ENCODE data around the gene FUS.

The FUS gene

DNA sequence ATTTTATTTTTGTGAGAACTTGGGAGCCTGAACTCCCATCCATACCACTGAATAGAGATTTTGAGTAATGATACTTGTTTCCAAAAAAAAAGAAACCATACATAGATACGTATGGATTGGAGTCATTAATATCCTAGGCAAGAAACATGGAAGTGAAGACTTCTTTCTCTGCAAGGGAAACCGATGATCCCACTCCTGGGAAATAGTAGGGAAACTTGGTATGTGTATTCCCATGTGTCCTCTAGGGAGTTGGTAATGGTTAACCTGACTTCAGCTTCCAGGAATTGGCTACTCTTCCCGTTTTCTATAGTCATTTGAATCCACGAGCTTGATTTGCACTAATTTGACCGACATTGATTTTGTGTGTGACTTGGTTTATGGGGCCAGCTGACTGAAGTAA, 5.4 kb downstream of the FUS start:
- no peaks in the 10 kb centered on the region for H3K9me3 Mint-ChIP-seq
- H3K4me1 Mint-ChIP-seq (ENCODE audit: low read depth in 2 of 2) = peaks cover 76 to 89% of the 10 kb centered on the region in 2 donors
- DNase-seq (no peak), ATAC-seq (replicated peaks) (no peak)
- peaks cover 100% of the 10 kb centered on the region for H3K36me3 Mint-ChIP-seq (ENCODE audit: insufficient read depth)
- H3K27ac Mint-ChIP-seq = peak overlapping the region; percentile 86 to 99
- no peaks in the 10 kb centered on the region for H3K27me3 Mint-ChIP-seq
- peak overlapping the region; percentile 65 to 99 for H3K4me3 Mint-ChIP-seq

DNA sequence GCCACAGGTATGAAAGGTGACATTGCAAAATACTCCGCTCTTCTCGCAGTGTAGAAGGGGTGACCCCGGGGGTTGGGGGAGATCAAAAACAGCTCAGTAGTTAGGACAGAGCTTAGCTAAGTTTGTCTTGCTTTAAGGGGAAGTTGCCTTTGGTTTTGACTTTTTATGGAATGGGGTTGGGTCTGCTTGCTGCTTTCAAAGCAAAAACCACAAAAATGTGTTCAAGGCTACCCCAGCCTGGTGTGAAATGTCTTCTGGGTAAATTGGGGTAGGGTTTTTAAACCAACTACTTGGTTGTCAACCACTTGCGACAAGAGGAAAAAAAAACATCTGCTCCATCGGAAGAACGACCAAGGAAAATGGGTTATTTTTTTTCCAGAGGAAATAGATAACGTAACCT, 6.2 kb downstream of the FUS start:
- no peak for DNase-seq
- peaks cover 100% of the 10 kb centered on the region for H3K36me3 Mint-ChIP-seq (ENCODE audit: insufficient read depth)

DNA sequence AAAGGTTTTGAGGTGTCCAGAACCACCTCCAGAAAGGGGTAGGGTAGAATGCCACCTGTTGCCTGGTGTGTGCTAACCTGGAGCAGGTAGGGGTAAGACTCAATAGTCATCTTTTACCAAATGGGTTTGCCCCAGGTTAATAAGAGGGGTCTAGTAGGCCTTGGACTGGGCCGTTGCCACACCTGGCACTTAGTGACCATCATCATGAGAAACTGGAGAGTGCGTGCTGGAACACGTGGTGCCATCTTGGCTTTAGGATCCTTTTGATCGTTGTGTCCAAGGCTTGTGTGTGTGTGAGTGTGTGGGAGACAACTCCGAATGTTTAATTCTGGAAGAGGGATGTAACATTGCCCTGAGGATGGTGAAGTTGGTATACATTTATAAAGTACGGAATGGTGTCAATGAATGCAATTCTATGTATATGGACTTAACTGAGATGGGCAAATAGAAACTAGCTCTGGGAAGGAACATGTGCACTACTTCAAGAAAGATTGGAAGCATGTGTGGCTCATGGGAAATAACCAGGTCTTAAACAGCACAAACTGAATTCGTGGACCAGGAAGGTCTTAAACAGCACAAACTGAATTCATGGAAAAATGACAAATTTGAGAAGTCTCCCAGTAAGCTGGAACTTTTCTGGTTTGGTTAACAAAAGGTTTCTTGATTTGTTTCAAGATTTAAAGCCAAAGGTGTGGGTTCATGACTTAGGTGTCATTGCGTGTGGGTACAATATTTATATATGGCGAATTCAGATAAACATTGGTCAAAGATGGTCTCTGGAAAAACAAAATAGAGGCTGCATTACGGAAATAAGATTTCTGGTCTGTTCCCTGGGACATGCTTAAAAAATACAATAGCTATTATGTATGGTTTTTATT, 7.2 kb downstream of the FUS start:
- Mint-ChIP-seq H3K4me1 (ENCODE audit: low read depth in 2 of 2) (peaks cover 75 to 95% of the 10 kb centered on the region in 2 donors), H3K27ac (peak overlapping the region; percentile 86 to 88), H3K27me3 (no peaks in the 10 kb centered on the region), H3K9me3 (no peaks in the 10 kb centered on the region), H3K4me3 (peak overlapping the region; percentile 65), H3K36me3 (ENCODE audit: insufficient read depth) (peaks cover 100% of the 10 kb centered on the region)
- no peak for DNase-seq
- ATAC-seq (replicated peaks) = no peak

More for the DNA sequence above, 6.2 kb downstream of the FUS start:
- Mint-ChIP-seq H3K9me3 (no peaks in the 10 kb centered on the region), H3K4me1 (ENCODE audit: low read depth in 2 of 2) (peaks cover 78 to 95% of the 10 kb centered on the region in 2 donors), H3K27ac (peak overlapping the region; percentile 86 to 88), H3K27me3 (no peaks in the 10 kb centered on the region), H3K4me3 (peak overlapping the region; percentile 65)
- no peak for ATAC-seq (replicated peaks)

DNA sequence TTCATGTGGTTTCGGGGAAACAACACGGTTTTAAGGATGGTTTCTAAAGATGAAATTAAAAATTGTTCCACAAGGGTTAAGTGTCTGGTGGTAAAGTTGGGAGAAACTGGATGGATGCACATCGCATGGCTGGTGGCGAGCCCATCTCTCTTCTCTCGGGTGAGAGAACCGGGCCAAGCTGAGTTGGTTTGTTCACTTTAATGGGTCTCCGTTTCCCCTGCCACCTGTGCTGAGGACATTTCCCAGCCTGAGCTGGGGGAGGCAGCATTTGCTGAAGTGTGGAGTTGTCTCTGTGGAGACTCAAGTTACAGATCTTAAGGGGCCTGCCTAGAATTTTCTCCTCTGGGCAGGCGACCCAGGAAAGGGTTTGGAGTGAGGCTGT, 7.9 kb downstream of the FUS start:
- Mint-ChIP-seq H3K27me3 (no peaks in the 10 kb centered on the region), H3K4me1 (ENCODE audit: low read depth in 2 of 2) (peaks cover 68 to 89% of the 10 kb centered on the region in 2 donors), H3K9me3 (no peaks in the 10 kb centered on the region), H3K27ac (peak overlapping the region; percentile 86 to 88), H3K4me3 (peak overlapping the region; percentile 34 to 65), H3K36me3 (ENCODE audit: insufficient read depth) (peaks cover 100% of the 10 kb centered on the region)
- ATAC-seq (replicated peaks) = no peak
- DNase-seq = no peak

DNA sequence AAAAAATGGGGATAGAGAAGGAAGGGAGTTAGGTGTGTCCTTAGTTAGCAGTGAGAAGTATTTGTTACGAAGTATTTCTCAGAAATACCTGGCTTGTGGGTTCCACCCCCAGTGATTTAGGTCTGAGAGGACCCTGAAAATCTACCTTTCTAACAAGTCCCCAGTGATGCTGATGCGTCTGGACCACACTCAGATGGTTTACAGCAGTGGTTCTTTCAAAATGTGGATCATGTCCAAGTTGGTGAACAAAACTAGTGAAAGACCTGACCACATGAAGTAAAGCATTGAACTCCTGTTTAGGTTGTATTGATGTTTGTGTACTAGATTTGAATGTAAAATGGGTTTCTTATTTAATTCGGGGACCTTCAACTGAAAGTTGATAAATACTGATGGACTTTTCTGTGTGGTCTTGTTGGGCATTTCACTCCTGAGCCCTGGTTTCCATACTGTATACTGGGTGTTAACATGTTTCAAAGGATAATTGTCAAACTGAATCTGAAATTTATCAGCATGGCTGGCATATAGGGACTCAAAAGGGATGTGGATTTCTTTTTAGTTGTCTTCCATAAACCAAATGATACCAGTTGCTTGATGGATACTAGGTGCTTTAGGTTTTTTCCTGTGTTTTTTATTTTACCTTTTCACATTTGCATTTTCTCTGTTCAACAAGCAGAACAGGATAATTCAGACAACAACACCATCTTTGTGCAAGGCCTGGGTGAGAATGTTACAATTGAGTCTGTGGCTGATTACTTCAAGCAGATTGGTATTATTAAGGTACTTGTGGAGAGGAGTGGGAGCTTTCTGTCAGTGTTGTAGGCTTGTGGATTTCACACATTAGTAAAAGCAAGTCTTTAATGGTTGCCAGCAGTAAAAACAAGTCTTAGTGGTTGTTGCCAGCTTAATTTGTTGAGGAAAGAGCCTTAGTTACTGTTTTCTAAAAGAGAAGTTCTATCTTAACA, 8.8 kb downstream of the FUS start:
- DNase-seq (no peak), ATAC-seq (replicated peaks) (peak; percentile 56)
- peak overlapping the region; percentile 83 to 86 for H3K27ac Mint-ChIP-seq
- H3K27me3 Mint-ChIP-seq = no peaks in the 10 kb centered on the region
- no peaks in the 10 kb centered on the region for H3K9me3 Mint-ChIP-seq
- peak overlapping the region; percentile 53 to 65 for H3K4me3 Mint-ChIP-seq
- peaks cover 100% of the 10 kb centered on the region for H3K36me3 Mint-ChIP-seq (ENCODE audit: insufficient read depth)
- peaks cover 63 to 84% of the 10 kb centered on the region in 2 donors for H3K4me1 Mint-ChIP-seq (ENCODE audit: low read depth in 2 of 2)

DNA sequence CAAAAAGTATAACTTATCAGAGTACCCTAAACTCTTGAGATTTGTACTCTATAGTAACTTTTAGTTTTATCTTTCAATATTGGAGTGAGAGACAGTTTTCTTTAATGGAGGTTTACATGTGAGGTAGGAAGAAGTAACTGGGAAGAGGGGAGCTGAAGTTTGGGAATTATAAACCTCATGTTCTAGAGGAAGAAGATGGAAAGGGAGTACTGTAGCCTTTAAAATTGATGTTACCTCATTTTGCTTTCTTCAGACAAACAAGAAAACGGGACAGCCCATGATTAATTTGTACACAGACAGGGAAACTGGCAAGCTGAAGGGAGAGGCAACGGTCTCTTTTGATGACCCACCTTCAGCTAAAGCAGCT, 9.5 kb downstream of the FUS start:
- Mint-ChIP-seq H3K27me3 (no peaks in the 10 kb centered on the region), H3K27ac (peak overlapping the region; percentile 83 to 86), H3K4me1 (ENCODE audit: low read depth in 2 of 2) (peaks cover 61 to 79% of the 10 kb centered on the region in 2 donors), H3K9me3 (no peaks in the 10 kb centered on the region), H3K36me3 (ENCODE audit: insufficient read depth) (peaks cover 100% of the 10 kb centered on the region), H3K4me3 (peak overlapping the region; percentile 53 to 65)
- ATAC-seq (replicated peaks) = no peak
- no peak for DNase-seq

DNA sequence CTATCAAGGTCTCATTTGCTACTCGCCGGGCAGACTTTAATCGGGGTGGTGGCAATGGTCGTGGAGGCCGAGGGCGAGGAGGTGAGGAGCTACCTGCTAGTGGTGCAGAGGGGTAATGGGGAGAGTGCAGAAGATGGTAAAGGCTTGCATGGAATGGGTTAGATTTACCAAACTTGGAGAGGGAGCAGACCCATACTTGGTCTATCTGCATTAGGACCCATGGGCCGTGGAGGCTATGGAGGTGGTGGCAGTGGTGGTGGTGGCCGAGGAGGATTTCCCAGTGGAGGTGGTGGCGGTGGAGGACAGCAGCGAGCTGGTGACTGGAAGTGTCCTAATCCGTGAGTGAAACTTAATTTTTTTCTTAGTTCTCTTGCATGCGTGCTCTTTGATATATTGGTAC, 10.1 kb downstream of the FUS start:
- ATAC-seq (replicated peaks) = no peak
- Mint-ChIP-seq H3K27me3 (no peaks in the 10 kb centered on the region), H3K36me3 (ENCODE audit: insufficient read depth) (peaks cover 100% of the 10 kb centered on the region), H3K27ac (peak overlapping the region; percentile 83 to 86), H3K4me3 (peak overlapping the region; percentile 45 to 53), H3K4me1 (ENCODE audit: low read depth in 2 of 2) (peaks cover 56 to 74% of the 10 kb centered on the region in 2 donors), H3K9me3 (no peaks in the 10 kb centered on the region)
- DNase-seq = no peak

DNA sequence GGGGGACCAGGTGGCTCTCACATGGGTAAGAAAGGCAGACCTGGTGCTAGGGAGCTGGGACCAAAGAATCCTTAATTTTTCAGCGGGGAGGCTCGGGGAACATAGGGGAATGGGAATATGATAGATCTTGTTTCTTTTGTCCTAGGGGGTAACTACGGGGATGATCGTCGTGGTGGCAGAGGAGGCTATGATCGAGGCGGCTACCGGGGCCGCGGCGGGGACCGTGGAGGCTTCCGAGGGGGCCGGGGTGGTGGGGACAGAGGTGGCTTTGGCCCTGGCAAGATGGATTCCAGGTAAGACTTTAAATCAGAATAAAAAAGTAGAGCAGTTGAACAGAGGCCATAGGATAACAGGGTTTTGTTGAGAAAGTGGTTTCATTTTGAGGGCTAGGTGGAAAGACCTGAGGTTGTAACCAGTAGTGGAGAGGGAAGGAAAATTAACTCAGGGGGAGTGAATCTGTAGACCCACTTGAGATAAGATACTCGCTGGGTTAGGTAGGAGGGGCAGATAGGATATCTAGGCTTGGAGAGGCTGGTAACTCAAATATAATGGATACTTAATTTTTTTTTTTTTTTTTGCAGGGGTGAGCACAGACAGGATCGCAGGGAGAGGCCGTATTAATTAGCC, 11.0 kb downstream of the FUS start:
- Mint-ChIP-seq H3K9me3 (no peaks in the 10 kb centered on the region), H3K4me1 (ENCODE audit: low read depth in 2 of 2) (peaks cover 49 to 65% of the 10 kb centered on the region in 2 donors), H3K4me3 (peak overlapping the region in 1 of 2 donors; percentile 53), H3K27me3 (no peaks in the 10 kb centered on the region), H3K36me3 (ENCODE audit: insufficient read depth) (peaks cover 100% of the 10 kb centered on the region), H3K27ac (peak overlapping the region; percentile 83 to 86)
- ATAC-seq (replicated peaks) = no peak
- DNase-seq = no peak

DNA sequence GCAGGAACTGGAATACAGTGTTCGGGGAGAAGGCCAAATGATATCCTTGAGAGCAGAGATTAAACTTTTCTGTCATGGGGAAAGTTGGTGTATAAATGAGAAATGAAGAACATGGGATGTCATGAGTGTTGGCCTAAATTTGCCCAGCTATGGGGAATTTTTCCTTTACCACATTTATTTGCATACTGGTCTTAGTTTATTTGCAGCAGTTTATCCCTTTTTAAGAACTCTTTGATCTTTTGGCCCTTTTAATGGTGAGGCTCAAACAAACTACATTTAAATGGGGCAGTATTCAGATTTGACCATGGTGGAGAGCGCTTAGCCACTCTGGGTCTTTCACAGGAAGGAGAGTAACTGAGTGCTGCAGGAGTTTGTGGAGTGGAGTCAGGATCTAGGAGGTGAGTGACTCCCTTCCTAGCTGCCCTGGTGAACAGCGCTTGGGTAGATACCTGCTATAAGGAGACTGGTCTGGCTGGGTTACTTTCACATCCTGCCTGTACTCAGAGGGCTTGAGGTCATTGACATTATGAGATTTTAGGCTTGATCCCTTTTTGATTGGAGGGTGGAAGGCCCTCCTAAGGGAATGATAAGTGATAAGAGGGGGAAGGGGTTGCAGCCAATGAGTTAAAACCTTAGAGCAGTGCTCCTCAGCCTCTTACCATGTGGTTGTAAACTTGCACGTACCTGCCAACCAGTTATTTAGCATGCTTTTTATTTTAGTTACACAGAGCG, 11.9 kb downstream of the FUS start:
- H3K36me3 Mint-ChIP-seq (ENCODE audit: insufficient read depth) = peaks cover 100% of the 10 kb centered on the region
- H3K4me3 Mint-ChIP-seq = no peak overlapping the region
- no peaks in the 10 kb centered on the region for H3K27me3 Mint-ChIP-seq
- H3K4me1 Mint-ChIP-seq (ENCODE audit: low read depth in 2 of 2) = peaks cover 40 to 61% of the 10 kb centered on the region in 2 donors
- peak overlapping the region; percentile 28 to 86 for H3K27ac Mint-ChIP-seq
- ATAC-seq (replicated peaks) = no peak
- DNase-seq = no peak
- no peaks in the 10 kb centered on the region for H3K9me3 Mint-ChIP-seq

DNA sequence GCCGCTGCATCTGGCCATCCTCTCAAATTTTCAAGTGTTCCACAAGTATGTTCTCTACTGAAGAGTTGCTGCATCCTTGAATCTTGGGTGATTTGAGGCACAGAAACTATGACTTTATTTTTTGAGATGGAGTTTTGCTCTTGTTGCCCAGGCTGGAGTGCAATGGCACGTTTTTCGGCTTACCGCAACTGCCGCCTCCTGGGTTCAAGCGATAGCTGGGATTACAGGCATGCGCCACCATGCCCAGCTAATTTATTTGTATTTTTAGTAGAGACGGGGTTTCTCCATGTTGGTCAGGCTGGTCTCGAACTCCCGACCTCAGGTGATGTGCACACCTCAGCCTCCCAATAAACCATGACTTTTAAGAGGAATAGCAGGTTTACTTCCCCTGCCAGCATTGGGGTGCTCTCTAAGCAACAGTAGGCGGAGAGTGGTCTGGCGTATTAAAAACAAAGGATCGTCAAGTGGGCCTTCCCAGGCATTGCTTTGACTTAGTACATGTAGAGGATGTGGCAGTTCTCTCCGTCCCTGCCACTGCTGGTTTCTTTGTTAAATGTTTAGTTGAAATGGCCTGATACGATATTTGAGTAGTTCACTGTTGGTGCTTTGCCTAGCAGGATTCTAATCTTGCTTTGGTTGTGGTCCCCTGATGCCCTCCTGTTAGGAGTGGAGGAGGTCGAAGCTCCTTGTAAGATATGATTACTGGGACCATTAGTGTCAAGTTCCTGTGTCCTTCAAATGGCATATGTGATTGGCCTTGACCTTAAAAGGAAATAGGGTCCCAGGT, 13.1 kb downstream of the FUS start:
- Mint-ChIP-seq H3K9me3 (no peaks in the 10 kb centered on the region), H3K4me3 (no peak overlapping the region), H3K36me3 (ENCODE audit: insufficient read depth) (peaks cover 99% of the 10 kb centered on the region), H3K4me1 (ENCODE audit: low read depth in 2 of 2) (peaks cover 33 to 52% of the 10 kb centered on the region in 2 donors), H3K27me3 (no peaks in the 10 kb centered on the region), H3K27ac (peak overlapping the region; percentile 63 to 86)
- DNase-seq (no peak), ATAC-seq (replicated peaks) (no peak)

DNA sequence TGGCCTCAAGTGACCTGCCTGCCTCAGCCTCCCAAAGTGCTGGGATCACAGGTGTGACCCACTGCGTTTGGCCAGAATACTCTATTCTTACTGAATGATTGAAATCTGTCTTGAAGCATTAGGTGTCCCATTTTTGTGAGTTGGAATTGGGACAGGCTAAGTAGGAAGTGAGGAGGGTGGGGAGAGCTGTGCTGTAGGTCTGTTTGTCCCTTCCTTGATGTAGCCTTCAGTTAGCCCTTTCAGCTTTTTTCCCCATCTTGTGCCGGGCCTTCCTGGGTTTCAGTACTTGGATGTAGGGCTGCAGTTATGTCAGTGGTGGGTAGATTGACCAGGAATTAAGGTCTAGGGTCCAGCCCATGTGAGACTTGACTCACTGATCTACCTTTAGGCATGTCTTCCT, 13.9 kb downstream of the FUS start:
- no peak for ATAC-seq (replicated peaks)
- Mint-ChIP-seq H3K9me3 (no peaks in the 10 kb centered on the region), H3K4me3 (no peak overlapping the region), H3K4me1 (ENCODE audit: low read depth in 2 of 2) (peaks cover 30 to 53% of the 10 kb centered on the region in 2 donors), H3K27me3 (no peaks in the 10 kb centered on the region), H3K36me3 (ENCODE audit: insufficient read depth) (peaks cover 99% of the 10 kb centered on the region), H3K27ac (peak overlapping the region; percentile 63 to 86)
- no peak for DNase-seq

DNA sequence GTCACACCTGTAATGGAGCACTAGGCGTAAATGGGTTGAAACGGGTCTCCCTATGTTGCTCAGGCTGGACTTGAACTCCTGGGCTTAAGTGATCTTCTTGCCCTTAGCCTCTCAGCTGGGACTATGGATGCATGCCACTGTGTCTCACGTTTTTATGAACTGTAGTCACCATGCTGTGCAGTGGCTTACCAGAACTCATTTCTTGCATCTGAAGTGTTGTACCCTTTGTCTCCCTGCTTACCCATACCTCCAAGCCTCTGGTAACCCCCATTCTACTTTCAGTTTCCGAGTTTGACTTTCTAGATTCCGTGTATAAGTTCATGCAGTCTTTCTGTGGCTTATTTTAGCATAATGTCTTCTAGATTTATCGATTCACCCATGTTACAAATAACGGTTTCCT, 15.0 kb downstream of the FUS start:
- DNase-seq = no peak
- Mint-ChIP-seq H3K9me3 (no peaks in the 10 kb centered on the region), H3K27me3 (no peaks in the 10 kb centered on the region), H3K4me1 (ENCODE audit: low read depth in 2 of 2) (peaks cover 31 to 53% of the 10 kb centered on the region in 2 donors), H3K36me3 (ENCODE audit: insufficient read depth) (peaks cover 99% of the 10 kb centered on the region), H3K27ac (peak overlapping the region in 1 of 2 donors; percentile 47), H3K4me3 (no peak overlapping the region)
- peak; percentile 5 for ATAC-seq (replicated peaks)

Measured in effector memory CD8-positive, alpha-beta T cell (primary cell).